Measurements from ENCODE around the gene SLC37A1. TPM values are rescaled to one million over a fixed set of nuclear protein-coding genes. Genes with fewer than 3 reads are reported as not detected.

SLC37A1 gene
- total and polyA plus RNA-seq, 2 of the 13 experiments (the other 11 are each of a cell fraction or from before 2014, with no cell fraction given) = 0.22 to 0.40 TPM

GRCh38 chr21:42564561-42564971, 50.9 kb downstream of the SLC37A1 start:
- in situ Hi-C loops (cut with HindIII; ENCODE audit: extremely low pct_ligation_motif_present, low pct_unique_long_range_greater_than_20kb) = no loop called here
- CTCF ChIA-PET (ENCODE audit: low intra/inter-chr PET ratio, low total read pairs) = no interaction called here

More at GRCh38 chr21:42564561-42564971, 50.9 kb downstream of the SLC37A1 start:
- POLR2A ChIA-PET = no interaction called here
- WGBS (ENCODE audit: low lambda C conversion rate) = 60% methylated on average over 8 of the region's 17 CpGs
- H3K9me3 ChIP-seq (ENCODE audit: low read length) = no peaks in the 10 kb centered on the region
- no peak overlapping the region for H3K27ac ChIP-seq (ENCODE audit: extremely low read length, insufficient read depth, low read length)
- BruUV-seq (replicated peaks) = no TSS peak
- H3K36me3 ChIP-seq (replicated peaks in 1 of 2; ENCODE audit: control insufficient read depth in 1 of 2, insufficient read depth in 2 of 2, low read length in 2 of 2) = no peaks in the 10 kb centered on the region
- H4K20me1 ChIP-seq (ENCODE audit: insufficient read depth, low read length) = no peaks in the 10 kb centered on the region
- FAIRE-seq (no peak), DNase-seq (ENCODE audit: low spot score) (no peak), ATAC-seq (no peak)
- H3K27me3 ChIP-seq (ENCODE audit: control insufficient read depth in 1 of 2, insufficient read depth in 2 of 2, low read length in 2 of 2) = peaks cover 0 to 3% of the 10 kb centered on the region in 2 experiments; a peak in 1 of 5 replicates
- H3K9ac ChIP-seq (ENCODE audit: insufficient read depth, low read depth, low read length) = no peak overlapping the region
- TF ChIP-seq ZKSCAN1 (IDR thresholded peaks at IDR 0.05; ENCODE audit: low read length) = no peak
- TF ChIP-seq, protein P1, sequence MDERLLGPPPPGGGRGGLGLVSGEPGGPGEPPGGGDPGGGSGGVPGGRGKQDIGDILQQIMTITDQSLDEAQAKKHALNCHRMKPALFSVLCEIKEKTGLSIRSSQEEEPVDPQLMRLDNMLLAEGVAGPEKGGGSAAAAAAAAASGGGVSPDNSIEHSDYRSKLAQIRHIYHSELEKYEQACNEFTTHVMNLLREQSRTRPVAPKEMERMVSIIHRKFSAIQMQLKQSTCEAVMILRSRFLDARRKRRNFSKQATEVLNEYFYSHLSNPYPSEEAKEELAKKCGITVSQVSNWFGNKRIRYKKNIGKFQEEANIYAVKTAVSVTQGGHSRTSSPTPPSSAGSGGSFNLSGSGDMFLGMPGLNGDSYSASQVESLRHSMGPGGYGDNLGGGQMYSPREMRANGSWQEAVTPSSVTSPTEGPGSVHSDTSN (CRISPR knock-in tag; IDR thresholded peaks at IDR 0.05) = no peak
- TF ChIP-seq ZSCAN12 (CRISPR knock-in tag; IDR thresholded peaks at IDR 0.05) = no peak
- no peak for TF ChIP-seq DR1 (CRISPR knock-in tag; IDR thresholded peaks at IDR 0.05)
- TF ChIP-seq REST (IDR thresholded peaks at IDR 0.05; ENCODE audit: borderline replicate concordance in 1 of 2, low read depth in 1 of 2, low read length in 2 of 2) = no peak
- TF ChIP-seq KAT8 (CRISPR knock-in tag; IDR thresholded peaks at IDR 0.05) = no peak
- TF ChIP-seq ZNF83 (CRISPR knock-in tag; IDR thresholded peaks at IDR 0.05; ENCODE audit: borderline replicate concordance) = no peak
- no peak for TF ChIP-seq ZNF432 (CRISPR knock-in tag; IDR thresholded peaks at IDR 0.05; ENCODE audit: borderline replicate concordance)
- TF ChIP-seq KDM4B (CRISPR knock-in tag; IDR thresholded peaks at IDR 0.05) = no peak
- no peak for TF ChIP-seq ZNF10 (CRISPR knock-in tag; IDR thresholded peaks at IDR 0.05; ENCODE audit: borderline replicate concordance, low read depth)
- TF ChIP-seq ZNF543 (CRISPR knock-in tag; IDR thresholded peaks at IDR 0.05) = no peak
- no peak for TF ChIP-seq TRAFD1 (CRISPR knock-in tag; IDR thresholded peaks at IDR 0.05; ENCODE audit: borderline replicate concordance)
- no peak for TF ChIP-seq ARNT2 (CRISPR knock-in tag; IDR thresholded peaks at IDR 0.05; ENCODE audit: low read depth)
- TF ChIP-seq ZNF564 (CRISPR knock-in tag; IDR thresholded peaks at IDR 0.05) = no peak
- TF ChIP-seq PHB2 (IDR thresholded peaks at IDR 0.05; ENCODE audit: partially characterized antibody) = no peak
- H2AFZ ChIP-seq (ENCODE audit: low read length) = no peak overlapping the region
- no peak overlapping the region for H3K4me3 ChIP-seq (replicated peaks in 1 of 3; ENCODE audit: insufficient read depth in 1 of 3, low read depth in 2 of 3, low read length in 3 of 3)
- H3K79me2 ChIP-seq (ENCODE audit: insufficient read depth, low read length) = no peaks in the 10 kb centered on the region
- intact Hi-C loops (cut with micrococcal nuclease; ENCODE audit: unreplicated experiment) = no loop called here
- peaks cover 37% of the 10 kb centered on the region for H3K4me1 ChIP-seq (ENCODE audit: insufficient read depth, low read length)
- H3K4me2 ChIP-seq (ENCODE audit: low read depth, low read length) = no peak overlapping the region

Measured in HepG2 (cell line).